ENCODE measurements around the gene ZNF569.
A peak's percentile ranks its signal among the peaks of the same experiment; 100 is the strongest.
"Not testable (repeated sequence)": the region's sequence is repeated elsewhere in the genome, so short reads cannot be mapped to it uniquely, and the experiment has no call there.

ZNF569 gene

GRCh38 chr19:37466798-37467607, at the start of gene ZNF569:
Gene ZNF569 (minus strand): TSS chr19:37467444. CDS start chr19:37444921, 22,523 bp downstream.
- peak; percentile 85 to 86 for DNase-seq

GRCh38 chr19:37513397-37513796, 46.2 kb upstream of the ZNF569 start:
- no peak for DNase-seq

GRCh38 chr19:37511821-37512220, 44.6 kb upstream of the ZNF569 start:
- no peak for DNase-seq

GRCh38 chr19:37511186-37511585, 43.9 kb upstream of the ZNF569 start:
- no peak for DNase-seq

- DNase-seq = no peak
These were observed 39.9 kb upstream of the ZNF569 start for GRCh38 chr19:37507167-37507464.

- DNase-seq = peak; percentile 74 to 76
These were observed 39.3 kb upstream of the ZNF569 start, which contains the start of gene ZNF793 for GRCh38 chr19:37506387-37507166. Gene ZNF793 (plus strand): TSS chr19:37506939. CDS start chr19:37523440, 16,501 bp downstream.

GRCh38 chr19:37505958-37506386, 38.7 kb upstream of the ZNF569 start:
- DNase-seq = no peak

- DNase-seq = no peak
These were observed 25.0 kb upstream of the ZNF569 start for GRCh38 chr19:37492213-37492612.

GRCh38 chr19:37484406-37485168, 17.3 kb upstream of the ZNF569 start:
- DNase-seq = no peak

- no peak for DNase-seq
These were observed 4.9 kb upstream of the ZNF569 start for GRCh38 chr19:37472165-37472564.

- DNase-seq = no peak
These were observed 3.0 kb upstream of the ZNF569 start for GRCh38 chr19:37470216-37470615.

- DNase-seq = peak; percentile 84 to 86
These were observed 1.9 kb upstream of the ZNF569 start, which contains the start of gene ZNF570 for GRCh38 chr19:37468961-37469777. Gene ZNF570 (plus strand): TSS chr19:37469356. CDS start chr19:37470355, 999 bp downstream.

- DNase-seq = no peak
These were observed 405 bp upstream of the ZNF569 start for GRCh38 chr19:37467608-37468090.

GRCh38 chr19:37466277-37466797, 907 bp downstream of the ZNF569 start:
- DNase-seq = no peak

GRCh38 chr19:37452500-37453245, 14.6 kb downstream of the ZNF569 start:
- no peak for DNase-seq

- DNase-seq = no peak
These were observed 53.7 kb downstream of the ZNF569 start for GRCh38 chr19:37413313-37414084.

- no peak for DNase-seq
These were observed 54.5 kb downstream of the ZNF569 start for GRCh38 chr19:37412700-37413099.

GRCh38 chr19:37406140-37406846, 61.0 kb downstream of the ZNF569 start:
- DNase-seq = not testable (repeated sequence)

GRCh38 chr19:37403403-37403802, 63.8 kb downstream of the ZNF569 start:
- no peak for DNase-seq

- DNase-seq = no peak
These were observed 66.2 kb downstream of the ZNF569 start for GRCh38 chr19:37401078-37401477.

Data from activated CD4-positive, alpha-beta T cell treated with anti-CD3 and anti-CD28 coated beads, Interleukin-2, amount 50 U/mL, for 4 hours (primary cell).